GM10266 (cell line): ENCODE measurements around the gene PCNX3.

ENCODE experiments used
- DNase-seq: peaks from one replicate; pipeline ENCODE4 v3.0.0; 2012; ENCODE audit errors: extremely low spot score
- CTCF ChIP-seq: IDR thresholded peaks from 2 replicates; pipeline ENCODE4 v1.5.1; 2012; ENCODE audit warnings: mild to moderate bottlenecking, low read depth; ENCODE audit not compliant: control insufficient read depth, insufficient read depth; ENCODE audit errors: missing control alignments

PCNX3 gene

GRCh38 chr11:65611028-65611757, 4.4 kb upstream of the PCNX3 start:
- DNase-seq = no peak
- TF ChIP-seq CTCF = no peak

GRCh38 chr11:65611758-65612603, 3.6 kb upstream of the PCNX3 start:
- no peak for TF ChIP-seq CTCF
- no peak for DNase-seq

DNA sequence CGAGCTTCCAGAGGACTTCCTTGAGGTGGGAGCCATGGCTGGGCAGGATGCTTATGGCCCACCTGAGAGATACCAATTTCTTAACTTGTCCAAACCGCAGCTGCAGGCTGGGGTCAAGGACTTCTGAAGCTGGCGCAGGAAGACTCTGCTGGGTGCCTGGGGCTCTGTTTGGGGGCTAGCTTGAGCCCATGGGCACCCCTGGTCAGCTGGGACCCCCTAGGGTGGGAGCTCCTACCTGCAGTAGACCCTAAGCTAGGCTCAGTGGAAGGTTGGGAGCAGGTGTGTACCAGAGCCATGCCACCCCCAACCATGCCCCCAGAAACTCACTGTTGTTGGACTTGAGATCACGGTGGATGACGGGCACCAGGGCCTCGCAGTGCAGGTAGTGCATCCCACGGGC, 2.9 kb upstream of the PCNX3 start:
- TF ChIP-seq CTCF = no peak
- no peak for DNase-seq

GRCh38 chr11:65613091-65613928, 2.3 kb upstream of the PCNX3 start:
- no peak for TF ChIP-seq CTCF
- no peak for DNase-seq

GRCh38 chr11:65615950-65616574, 486 bp downstream of the PCNX3 start:
- no peak for TF ChIP-seq CTCF
- DNase-seq = peak; percentile 82

DNA sequence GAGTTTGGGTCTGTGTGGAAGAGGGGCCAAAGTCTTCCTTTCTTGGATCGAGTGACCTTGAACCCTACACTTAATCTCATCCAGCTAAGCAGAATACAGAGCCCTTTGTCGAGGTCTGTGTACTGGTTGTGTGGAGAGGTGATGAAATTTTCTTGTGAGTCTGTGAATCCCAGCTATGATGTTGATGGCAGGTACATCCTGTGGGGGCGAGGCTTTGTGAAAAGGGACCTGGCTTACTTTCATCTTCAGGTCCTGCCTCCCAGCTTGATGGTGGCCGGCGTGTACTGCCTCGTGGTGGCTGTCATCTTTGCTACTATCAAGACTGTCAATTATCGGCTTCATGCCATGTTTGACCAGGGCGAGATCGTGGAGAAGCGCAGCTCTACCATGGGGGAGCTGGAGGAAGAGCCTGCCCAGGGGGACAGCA, 1.0 kb downstream of the PCNX3 start:
- no peak for TF ChIP-seq CTCF
- no peak for DNase-seq
